ENCODE data around the gene GPBAR1.

The GPBAR1 gene

DNA sequence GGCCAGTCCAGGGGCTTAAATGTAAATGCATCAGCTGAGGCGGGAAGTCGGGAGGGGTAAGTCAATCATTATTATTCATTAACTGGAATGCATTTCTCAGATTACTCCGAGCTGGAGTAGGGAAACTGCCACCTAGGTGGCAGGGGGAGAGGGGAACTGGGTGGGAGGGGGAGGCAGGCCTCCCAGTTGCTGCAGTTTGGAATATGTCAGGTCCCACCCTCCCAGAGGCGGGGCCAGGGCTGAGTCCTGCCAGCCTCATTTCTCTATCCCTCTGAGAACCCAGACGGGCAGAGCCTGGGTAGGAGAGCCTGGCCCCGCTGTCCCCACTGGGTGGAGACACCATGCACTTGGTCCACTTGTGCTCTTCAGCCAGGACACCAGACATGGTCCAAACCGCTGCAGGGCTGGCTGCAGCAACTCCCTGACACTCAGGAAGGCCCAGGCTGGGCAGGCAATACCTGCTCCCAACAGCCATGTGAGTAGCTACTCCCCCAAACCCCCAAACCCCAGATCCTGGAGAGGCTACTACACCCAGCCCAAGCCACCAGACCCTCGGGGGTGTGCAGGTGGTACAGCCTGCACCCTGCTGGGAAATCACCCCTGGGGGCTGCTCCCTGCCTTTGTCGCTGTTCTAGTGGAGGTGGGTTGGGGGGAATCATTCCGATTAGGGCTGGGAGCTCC lies at the start of gene GPBAR1:
Gene GPBAR1 (plus strand): TSS at position 274 of the 681 bp plus-strand sequence. CDS start 1,710 bp downstream, outside the sequence.
- DNase-seq (ENCODE audit: low spot score) = peak; percentile 77

GRCh38 chr2:218214116-218214515 lies 46.7 kb upstream of the GPBAR1 start:
- no peak for DNase-seq (ENCODE audit: low spot score)

DNA sequence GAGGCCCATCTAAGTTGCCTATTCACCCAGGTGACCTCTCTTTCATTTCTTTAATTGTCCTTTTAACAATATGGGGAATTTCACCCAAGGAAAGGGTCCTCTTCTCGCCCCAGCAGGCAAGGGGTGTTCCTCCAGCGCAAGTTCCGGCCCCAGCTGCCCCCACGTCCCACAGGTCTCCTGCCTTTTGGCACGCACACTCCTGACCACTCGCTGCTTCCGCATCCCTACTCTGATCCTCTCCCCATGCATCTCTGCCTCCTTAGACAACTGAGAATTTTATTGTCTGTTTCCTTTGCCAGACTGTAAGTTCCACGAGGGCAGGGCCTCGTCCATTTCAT lies 44.5 kb upstream of the GPBAR1 start:
- DNase-seq (ENCODE audit: low spot score) = peak; percentile 49

- peak; percentile 95 for DNase-seq (ENCODE audit: low spot score)
These were observed 44.0 kb upstream of the GPBAR1 start, which contains the start of gene ARPC2 for GRCh38 chr2:218216674-218217359. Gene ARPC2 (plus strand): TSS chr2:218217189. CDS start chr2:218217471, 282 bp downstream.

GRCh38 chr2:218217360-218218267 lies 43.2 kb upstream of the GPBAR1 start:
- DNase-seq (ENCODE audit: low spot score) = peak; percentile 62

GRCh38 chr2:218218268-218219185 lies 42.3 kb upstream of the GPBAR1 start:
- no peak for DNase-seq (ENCODE audit: low spot score)

DNA sequence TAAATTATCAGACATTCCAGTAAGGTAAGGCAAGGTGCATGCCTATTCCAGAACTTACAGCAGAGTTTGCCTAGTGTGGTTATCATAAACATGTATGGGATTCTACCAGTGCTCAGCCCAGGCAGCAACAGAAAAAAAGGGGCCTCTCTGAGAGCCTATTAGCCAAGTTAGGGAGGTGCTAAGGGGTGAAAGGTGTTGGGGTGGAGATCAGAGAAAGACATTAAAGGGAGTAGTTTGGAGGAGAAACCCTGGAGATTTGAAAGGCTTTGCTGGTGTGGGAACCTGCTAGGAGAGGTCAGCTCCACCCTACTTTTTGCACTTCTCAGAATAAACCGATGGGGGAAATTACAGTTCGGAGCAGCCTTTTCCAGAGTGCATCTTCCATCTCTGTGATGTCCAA lies 40.9 kb upstream of the GPBAR1 start:
- no peak for DNase-seq (ENCODE audit: low spot score)

GRCh38 chr2:218221000-218221399 lies 39.8 kb upstream of the GPBAR1 start:
- no peak for DNase-seq (ENCODE audit: low spot score)

DNA sequence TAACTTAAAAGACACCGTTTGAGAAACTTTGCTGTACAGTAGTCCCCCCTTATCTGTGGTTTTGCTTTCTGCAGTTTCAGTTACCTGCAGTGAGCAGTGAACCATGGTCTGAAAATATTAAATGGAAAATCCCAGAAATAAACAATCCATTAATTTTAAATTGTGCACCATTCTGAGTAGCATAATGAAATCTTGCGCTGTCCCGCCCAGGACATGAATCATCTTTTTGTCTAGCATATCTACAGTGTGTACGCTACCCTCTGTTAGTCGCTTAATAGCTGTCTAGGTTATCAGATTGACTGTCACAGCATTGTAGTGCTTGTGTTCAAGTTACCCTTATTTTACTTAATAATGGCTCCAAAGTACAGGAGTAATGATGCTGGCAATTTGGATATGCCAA lies 37.8 kb upstream of the GPBAR1 start:
- no peak for DNase-seq (ENCODE audit: low spot score)

DNA sequence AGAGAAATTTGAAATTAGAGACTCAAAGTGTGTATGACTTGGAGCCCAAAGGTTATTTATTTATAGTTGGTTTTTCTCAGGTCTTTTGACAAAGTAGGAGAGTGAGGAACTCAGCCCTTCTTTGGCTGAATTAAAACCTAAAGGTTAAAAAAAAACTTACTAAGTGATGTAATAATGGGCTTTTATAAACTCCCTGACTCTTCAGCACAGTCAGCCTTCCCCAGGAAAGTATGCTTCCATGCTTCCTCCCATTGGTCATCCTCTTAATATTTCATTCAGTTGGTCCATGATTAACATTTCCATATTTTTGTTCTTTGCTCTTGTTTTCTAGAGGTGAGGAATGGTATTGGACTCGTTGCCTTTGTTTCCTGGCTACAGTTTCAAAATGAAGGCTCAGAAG lies 36.6 kb upstream of the GPBAR1 start:
- no peak for DNase-seq (ENCODE audit: low spot score)

- DNase-seq (ENCODE audit: low spot score) = no peak
These were observed 33.9 kb upstream of the GPBAR1 start for GRCh38 chr2:218226903-218227302.

- DNase-seq (ENCODE audit: low spot score) = no peak
These were observed 32.3 kb upstream of the GPBAR1 start for GRCh38 chr2:218228366-218229090.

GRCh38 chr2:218229239-218229638 lies 31.6 kb upstream of the GPBAR1 start:
- DNase-seq (ENCODE audit: low spot score) = no peak

- no peak for DNase-seq (ENCODE audit: low spot score)
These were observed 31.0 kb upstream of the GPBAR1 start for GRCh38 chr2:218229851-218230250.

GRCh38 chr2:218230882-218231281 lies 29.9 kb upstream of the GPBAR1 start:
- no peak for DNase-seq (ENCODE audit: low spot score)

DNA sequence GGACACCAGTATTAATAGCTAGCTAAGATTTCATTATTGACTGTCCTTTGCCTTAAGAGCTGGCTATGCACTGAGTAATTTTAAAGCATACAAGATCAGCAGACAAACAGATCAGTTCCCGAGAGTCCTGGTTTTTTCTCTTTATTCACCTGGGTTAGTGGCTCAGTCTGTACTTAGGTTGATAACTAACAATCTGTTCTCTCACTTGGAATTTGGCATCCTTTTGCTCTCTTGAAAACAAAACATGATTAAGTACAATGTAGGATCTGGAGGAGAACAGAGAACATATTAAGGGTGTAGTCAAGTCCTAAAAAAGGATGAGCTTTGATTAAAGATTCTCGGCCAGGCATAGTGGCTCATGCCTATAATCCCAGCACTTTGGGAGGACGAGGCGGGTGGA lies 27.3 kb upstream of the GPBAR1 start:
- DNase-seq (ENCODE audit: low spot score) = no peak

DNA sequence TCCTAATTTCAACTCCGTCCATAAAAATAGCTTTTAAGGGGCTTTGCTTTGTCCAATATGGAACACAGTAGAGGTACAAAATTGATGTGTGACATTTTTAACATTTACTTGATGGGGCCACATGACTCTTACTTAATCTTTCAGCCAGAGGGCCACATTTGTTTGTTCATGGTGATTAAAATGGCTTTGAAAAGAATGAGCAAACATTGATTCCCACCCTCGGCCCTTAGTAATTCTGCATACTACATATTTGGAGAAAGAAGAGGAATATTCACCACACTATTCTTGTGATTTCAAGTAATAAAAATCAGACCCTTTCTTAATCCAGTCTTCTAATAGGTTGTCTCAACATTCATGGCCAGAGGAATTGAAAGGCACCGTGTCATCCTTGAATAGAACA lies 26.3 kb upstream of the GPBAR1 start:
- DNase-seq (ENCODE audit: low spot score) = no peak

- DNase-seq (ENCODE audit: low spot score) = no peak
These were observed 25.8 kb upstream of the GPBAR1 start for GRCh38 chr2:218235017-218235416.

GRCh38 chr2:218236829-218237228 lies 24.0 kb upstream of the GPBAR1 start:
- no peak for DNase-seq (ENCODE audit: low spot score)

DNA sequence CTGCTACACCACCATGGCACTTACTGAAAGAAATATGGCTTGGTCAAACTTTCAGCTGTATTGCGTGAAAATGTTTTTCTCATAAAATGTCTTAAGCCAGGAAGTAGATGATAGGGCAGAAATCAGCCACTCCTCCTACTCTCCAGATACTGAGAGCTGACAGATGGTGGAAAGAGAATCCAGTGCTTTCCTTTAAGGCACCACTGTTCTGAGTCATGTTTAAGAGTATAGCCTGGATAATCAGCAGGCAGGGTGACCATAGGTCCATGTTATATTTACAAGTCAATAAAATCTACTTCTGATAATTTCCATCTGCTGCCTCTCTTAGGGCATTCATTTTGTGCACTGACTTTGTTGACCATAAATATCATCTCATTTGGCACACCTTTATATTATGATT lies 21.9 kb upstream of the GPBAR1 start:
- DNase-seq (ENCODE audit: low spot score) = no peak

- DNase-seq (ENCODE audit: low spot score) = no peak
These were observed 16.6 kb upstream of the GPBAR1 start for GRCh38 chr2:218244204-218244603.
